HL-60 (cell line): Measurements from ENCODE around the gene RPAP2.

Experiments used
- GABPA ChIP-seq: IDR thresholded peaks from 2 replicates; pipeline ENCODE4 v1.6.1; 2012; ENCODE audit warnings: low read depth
- POLR2AphosphoS5 ChIP-seq: IDR thresholded peaks from 2 replicates; pipeline ENCODE4 v1.6.1; 2012; ENCODE audit warnings: low read depth
- SPI1 ChIP-seq: IDR thresholded peaks from 2 replicates; pipeline ENCODE4 v1.6.1; 2012; ENCODE audit warnings: low read depth, mild to moderate bottlenecking, borderline replicate concordance
- TF ChIP-seq, protein P1 (sequence below): IDR thresholded peaks from one replicate; pipeline ENCODE4 v1.5.1; 2011; ENCODE audit warnings: low read length, control low read depth, inconsistent platforms; ENCODE audit not compliant: insufficient read depth
- TF ChIP-seq, protein P2 (sequence below): IDR thresholded peaks from 2 replicates; pipeline ENCODE4 v1.6.1; 2012; ENCODE audit warnings: low read depth; ENCODE audit not compliant: insufficient replicate concordance

DNA sequence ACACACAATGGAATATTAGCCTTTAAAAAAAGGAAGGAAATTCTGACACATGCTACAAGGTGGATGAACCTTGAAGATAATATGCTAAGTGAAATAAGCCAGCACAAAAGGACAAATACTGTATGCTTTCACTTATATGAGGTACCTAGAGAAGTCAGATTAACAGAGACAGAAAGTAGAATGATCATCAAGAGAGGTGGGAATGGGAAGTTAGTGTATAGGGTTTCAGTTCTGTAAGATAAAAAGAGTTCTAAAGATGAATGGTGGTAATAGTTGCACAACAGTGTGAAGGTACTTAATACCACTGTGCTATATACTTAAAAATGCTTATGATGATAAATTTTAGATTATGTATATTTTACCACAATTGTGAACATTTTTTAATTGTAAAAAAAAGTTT is 7.2 kb downstream of the RPAP2 start:
- TF ChIP-seq, protein P1, sequence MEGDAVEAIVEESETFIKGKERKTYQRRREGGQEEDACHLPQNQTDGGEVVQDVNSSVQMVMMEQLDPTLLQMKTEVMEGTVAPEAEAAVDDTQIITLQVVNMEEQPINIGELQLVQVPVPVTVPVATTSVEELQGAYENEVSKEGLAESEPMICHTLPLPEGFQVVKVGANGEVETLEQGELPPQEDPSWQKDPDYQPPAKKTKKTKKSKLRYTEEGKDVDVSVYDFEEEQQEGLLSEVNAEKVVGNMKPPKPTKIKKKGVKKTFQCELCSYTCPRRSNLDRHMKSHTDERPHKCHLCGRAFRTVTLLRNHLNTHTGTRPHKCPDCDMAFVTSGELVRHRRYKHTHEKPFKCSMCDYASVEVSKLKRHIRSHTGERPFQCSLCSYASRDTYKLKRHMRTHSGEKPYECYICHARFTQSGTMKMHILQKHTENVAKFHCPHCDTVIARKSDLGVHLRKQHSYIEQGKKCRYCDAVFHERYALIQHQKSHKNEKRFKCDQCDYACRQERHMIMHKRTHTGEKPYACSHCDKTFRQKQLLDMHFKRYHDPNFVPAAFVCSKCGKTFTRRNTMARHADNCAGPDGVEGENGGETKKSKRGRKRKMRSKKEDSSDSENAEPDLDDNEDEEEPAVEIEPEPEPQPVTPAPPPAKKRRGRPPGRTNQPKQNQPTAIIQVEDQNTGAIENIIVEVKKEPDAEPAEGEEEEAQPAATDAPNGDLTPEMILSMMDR, result no peak
- TF ChIP-seq POLR2AphosphoS5 (no peak), GABPA (no peak), SPI1 (no peak)
- TF ChIP-seq, protein P2, sequence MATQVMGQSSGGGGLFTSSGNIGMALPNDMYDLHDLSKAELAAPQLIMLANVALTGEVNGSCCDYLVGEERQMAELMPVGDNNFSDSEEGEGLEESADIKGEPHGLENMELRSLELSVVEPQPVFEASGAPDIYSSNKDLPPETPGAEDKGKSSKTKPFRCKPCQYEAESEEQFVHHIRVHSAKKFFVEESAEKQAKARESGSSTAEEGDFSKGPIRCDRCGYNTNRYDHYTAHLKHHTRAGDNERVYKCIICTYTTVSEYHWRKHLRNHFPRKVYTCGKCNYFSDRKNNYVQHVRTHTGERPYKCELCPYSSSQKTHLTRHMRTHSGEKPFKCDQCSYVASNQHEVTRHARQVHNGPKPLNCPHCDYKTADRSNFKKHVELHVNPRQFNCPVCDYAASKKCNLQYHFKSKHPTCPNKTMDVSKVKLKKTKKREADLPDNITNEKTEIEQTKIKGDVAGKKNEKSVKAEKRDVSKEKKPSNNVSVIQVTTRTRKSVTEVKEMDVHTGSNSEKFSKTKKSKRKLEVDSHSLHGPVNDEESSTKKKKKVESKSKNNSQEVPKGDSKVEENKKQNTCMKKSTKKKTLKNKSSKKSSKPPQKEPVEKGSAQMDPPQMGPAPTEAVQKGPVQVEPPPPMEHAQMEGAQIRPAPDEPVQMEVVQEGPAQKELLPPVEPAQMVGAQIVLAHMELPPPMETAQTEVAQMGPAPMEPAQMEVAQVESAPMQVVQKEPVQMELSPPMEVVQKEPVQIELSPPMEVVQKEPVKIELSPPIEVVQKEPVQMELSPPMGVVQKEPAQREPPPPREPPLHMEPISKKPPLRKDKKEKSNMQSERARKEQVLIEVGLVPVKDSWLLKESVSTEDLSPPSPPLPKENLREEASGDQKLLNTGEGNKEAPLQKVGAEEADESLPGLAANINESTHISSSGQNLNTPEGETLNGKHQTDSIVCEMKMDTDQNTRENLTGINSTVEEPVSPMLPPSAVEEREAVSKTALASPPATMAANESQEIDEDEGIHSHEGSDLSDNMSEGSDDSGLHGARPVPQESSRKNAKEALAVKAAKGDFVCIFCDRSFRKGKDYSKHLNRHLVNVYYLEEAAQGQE, result no peak
